Measurements from ENCODE around the gene PBX1.
A peak's percentile ranks its signal among the peaks of the same experiment; 100 is the strongest.
"Not testable (repeated sequence)": the region's sequence is repeated elsewhere in the genome, so short reads cannot be mapped to it uniquely, and the experiment has no call there.

Gene PBX1

DNA sequence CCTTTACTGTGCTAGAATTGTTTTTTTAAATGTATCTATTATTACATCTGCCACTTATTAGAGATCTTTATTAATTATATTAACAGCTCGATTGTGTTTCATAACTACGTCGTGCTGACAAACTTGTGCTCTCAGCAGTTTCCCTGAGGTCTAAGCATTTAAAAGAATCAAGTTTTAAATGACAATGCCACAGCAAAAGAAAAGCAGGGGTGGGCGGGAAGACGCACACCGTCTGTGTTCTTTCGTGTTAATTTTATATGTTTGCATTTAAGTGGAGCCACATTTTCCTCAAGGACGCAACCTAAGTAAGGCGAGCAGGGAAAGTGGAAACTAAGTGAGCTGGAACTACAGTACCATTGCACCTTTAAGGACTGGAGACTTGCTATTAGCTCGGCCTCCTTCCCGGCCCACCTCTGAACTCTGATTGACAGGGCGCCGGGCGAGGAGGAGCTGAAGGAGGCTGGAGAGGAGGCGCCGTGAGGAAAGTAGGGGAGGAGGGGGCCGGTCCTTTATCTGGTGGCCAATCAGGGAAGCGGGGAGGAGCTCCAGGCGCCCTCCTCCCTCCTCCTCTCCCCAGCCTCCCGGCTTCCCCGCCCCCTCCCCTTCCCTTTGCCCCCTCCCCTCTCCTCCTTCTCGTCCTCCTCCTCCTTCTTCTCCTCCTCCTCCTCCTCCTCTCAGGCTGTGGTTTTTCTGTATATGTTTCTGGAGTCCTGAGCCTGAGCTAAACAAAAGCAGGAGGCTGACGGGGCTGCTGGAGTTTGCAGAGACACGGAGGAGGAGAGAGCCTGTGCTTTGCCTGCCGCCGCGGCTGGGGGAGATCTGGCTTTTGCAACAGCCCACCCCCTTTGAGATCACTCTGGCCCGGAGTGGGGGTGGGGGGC is at the start of gene PBX1:
Gene PBX1, plus strand, starts transcription at position 724 of the 881 bp plus-strand sequence.
- peak; percentile 39 for DNase-seq (ENCODE audit: low read depth)

DNA sequence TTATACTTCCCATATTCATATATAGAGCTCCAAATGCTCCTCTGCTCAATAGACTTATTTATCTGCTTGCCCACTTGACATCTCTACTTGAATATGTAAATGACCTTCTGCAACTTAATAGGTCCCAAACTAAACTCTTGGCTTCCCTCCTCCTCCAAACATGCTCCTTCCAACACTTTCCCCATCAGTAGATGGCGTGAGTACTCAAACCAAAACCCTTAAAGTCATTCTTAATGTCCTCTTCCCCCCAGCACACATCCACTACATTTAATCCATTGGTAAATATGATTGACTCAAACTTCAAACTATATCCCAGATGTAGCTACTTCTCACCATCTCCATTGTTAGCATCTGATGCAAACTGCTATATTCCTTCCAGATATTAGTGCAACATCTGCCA is 48.5 kb upstream of the PBX1 start:
- DNase-seq (ENCODE audit: low read depth) = no peak

GRCh38 chr1:164511001-164511705 is 47.8 kb upstream of the PBX1 start:
- DNase-seq (ENCODE audit: low read depth) = no peak

- DNase-seq (ENCODE audit: low read depth) = no peak
Observed at GRCh38 chr1:164515231-164515630, 43.8 kb upstream of the PBX1 start.

- DNase-seq (ENCODE audit: low read depth) = no peak
Observed at GRCh38 chr1:164515711-164516331, 43.2 kb upstream of the PBX1 start.

DNA sequence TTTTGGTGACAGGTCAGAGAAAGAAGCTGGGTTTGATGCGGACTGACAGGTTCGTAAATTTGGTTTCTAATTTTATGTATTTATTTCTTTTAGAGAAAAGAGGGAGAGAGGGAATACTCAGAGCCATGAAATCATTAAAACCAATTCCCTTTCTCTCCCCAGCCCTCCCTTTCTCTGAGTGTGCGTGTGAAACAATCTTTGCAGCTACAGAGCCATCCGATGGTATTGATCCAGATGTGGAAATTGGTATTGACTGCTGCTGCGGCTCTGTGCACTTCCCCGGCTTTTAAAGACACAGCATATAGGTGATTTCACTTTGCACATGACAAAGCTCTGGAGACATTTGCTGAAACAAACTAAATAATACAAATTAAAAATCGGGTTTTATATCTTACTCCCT is 42.4 kb upstream of the PBX1 start:
- DNase-seq (ENCODE audit: low read depth) = no peak

- no peak for DNase-seq (ENCODE audit: low read depth)
Observed at GRCh38 chr1:164518692-164519332, 40.2 kb upstream of the PBX1 start.

GRCh38 chr1:164519426-164519825 is 39.6 kb upstream of the PBX1 start:
- DNase-seq (ENCODE audit: low read depth) = no peak

- no peak for DNase-seq (ENCODE audit: low read depth)
Observed at GRCh38 chr1:164524810-164525209, 34.2 kb upstream of the PBX1 start.

DNA sequence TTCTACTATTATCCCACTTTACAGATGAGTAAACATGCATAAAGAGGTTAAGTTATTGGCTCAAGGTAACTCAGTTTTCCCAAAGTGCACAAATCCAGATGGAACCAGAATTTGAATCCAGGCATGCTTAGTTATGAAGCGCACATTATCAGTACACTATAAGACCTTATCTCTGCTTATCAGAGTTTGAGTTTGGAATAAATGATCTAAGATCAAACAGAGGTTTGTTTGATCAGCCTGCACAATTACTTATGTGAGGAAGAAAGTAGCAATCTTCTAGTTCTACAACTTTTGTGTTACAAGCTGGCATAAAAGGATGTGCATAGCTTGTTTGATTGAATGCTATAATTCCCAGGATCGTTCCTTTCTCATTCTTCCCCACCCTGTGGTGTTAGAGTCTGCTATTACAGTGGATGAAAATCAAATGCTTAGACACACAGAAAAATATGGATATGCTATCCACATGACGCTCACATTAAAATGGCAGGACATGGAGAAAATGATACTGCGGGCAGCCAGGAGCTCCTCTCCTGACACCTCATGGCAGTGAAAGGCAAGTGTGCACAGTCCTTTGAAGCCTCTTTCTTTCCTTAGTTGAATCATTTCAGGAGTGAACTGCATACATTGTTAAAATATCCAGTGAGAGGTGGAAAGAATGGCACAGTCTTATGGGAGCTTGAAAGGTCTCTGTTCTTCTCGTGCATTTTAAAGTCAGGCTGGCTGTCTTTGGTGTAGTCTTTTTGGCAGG is 23.9 kb upstream of the PBX1 start:
- no peak for DNase-seq (ENCODE audit: low read depth)

DNA sequence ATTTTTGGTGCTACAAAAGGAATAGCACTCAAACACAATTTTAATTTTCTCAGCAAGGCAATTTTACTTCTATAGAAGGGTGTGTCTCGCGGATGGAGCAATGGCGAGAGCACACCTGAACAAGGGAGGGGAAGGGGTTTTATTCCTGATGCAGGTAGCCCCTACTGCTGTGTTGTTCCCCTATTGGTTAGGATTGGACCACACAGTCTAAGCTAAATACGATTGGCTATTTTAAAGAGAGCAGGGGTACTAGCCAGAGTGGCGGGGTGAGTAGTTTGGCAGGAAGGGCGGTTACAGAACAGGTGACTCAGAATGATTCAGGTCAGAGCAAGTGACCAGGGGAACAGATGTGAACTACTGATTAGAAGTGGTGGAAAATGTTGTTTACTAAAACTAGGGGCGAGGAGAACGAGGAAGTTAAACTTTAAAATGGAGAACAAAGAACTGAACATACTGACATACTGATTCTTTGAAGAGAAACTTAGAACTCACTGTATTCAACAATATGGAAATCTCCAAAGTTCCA is 6.5 kb upstream of the PBX1 start:
- DNase-seq (ENCODE audit: low read depth) = not testable (repeated sequence)

DNA sequence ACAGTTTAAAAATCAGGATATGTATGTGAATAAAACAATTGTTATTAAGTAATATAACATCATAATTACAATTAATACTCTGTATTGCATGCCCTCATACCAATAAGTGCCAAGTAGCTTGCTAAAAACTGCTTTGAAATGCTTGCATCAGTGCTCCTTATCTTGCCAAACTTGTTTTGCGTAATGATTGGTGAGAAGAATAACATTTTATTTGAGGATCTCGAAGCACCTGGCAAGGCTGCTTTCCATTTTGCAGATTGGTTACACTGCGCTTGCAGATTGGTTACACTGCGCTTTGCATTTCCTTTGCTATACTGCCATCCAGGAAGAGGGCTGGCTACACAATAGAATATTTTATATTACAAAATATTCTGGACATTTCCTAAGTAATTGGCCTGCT is 1.7 kb upstream of the PBX1 start:
- no peak for DNase-seq (ENCODE audit: low read depth)

- DNase-seq (ENCODE audit: low read depth) = no peak
Observed at GRCh38 chr1:164559342-164560051, 513 bp downstream of the PBX1 start.

GRCh38 chr1:164560121-164560541 is 1.1 kb downstream of the PBX1 start:
- DNase-seq (ENCODE audit: low read depth) = no peak

DNA sequence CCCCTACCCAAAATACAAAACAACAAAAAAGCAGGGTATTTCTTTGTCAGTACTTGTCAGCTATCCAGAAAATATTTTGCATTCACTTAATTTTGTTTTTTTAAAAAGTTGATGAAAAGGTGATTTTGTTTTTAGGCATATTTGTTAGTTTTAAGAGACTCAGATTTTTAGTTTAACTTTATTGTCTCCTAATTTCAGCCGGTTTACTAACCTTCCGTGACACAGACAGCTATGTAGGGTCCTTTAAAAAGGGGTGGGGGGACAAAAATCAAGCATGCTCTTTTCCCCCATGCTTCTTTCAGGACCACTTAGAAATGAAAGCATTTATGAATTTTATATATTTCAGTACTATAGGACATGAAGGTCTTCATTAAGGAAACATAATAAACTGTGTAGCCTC is 1.6 kb downstream of the PBX1 start:
- no peak for DNase-seq (ENCODE audit: low read depth)

- no peak for DNase-seq (ENCODE audit: low read depth)
Observed at GRCh38 chr1:164561007-164561406, 2.0 kb downstream of the PBX1 start.

- no peak for DNase-seq (ENCODE audit: low read depth)
Observed at GRCh38 chr1:164561472-164561871, 2.5 kb downstream of the PBX1 start.

DNA sequence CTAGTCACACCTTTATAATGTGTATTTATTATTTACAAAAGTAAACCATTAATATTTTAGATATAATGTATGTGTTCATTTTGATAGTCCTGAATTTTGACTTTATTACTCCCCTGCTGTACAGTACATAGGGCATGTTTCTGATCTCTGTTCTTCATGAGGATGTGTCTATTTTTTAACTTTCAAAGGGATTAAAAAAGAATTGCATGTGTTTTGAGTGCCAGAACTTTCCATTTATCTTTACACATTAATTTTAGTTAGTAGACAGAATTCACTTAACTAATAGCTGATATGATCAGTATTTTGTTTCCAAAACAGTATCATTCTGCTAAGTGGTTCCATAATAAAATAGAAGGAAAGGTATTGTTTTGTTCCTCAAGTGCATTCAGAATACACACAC is 3.1 kb downstream of the PBX1 start:
- DNase-seq (ENCODE audit: low read depth) = no peak

GRCh38 chr1:164562511-164562910 is 3.5 kb downstream of the PBX1 start:
- no peak for DNase-seq (ENCODE audit: low read depth)

GRCh38 chr1:164562947-164563520 is 4.0 kb downstream of the PBX1 start:
- no peak for DNase-seq (ENCODE audit: low read depth)
